Activated naive CD4-positive, alpha-beta T cell treated with anti-CD3 and anti-CD28 coated beads for 36 hours (primary cell): ENCODE results near the gene CDK5R2. TPM values are rescaled to one million over a fixed set of nuclear protein-coding genes. Genes with fewer than 3 reads are reported as not detected.

ENCODE experiments used
- CTCF ChIA-PET: fragments of 350-600 bp; sonication (Branson Sonifier 250); formaldehyde crosslinking; loops from one replicate; lab custom pipeline; 2021; ENCODE audit warnings: antibody characterized with exemption; lab: Charles Lee
- DNase-seq: peaks from one replicate; pipeline ENCODE4 v3.0.0-alpha.2; 2020
- H3K27ac Mint-ChIP-seq: one replicate; pipeline ENCODE4 v1.8.0; 2021; ENCODE audit warnings: mild to moderate bottlenecking, mixed read lengths
- H3K27me3 Mint-ChIP-seq: one replicate; pipeline ENCODE4 v1.8.0; 2021; ENCODE audit warnings: low read depth, mixed read lengths
- H3K36me3 Mint-ChIP-seq: one replicate; pipeline ENCODE4 v1.8.0; 2021; ENCODE audit warnings: low read depth, mixed read lengths
- H3K4me1 Mint-ChIP-seq: one replicate; pipeline ENCODE4 v1.8.0; 2021; ENCODE audit warnings: low read depth, mixed read lengths
- H3K4me3 Mint-ChIP-seq: one replicate; pipeline ENCODE4 v1.8.0; 2021; ENCODE audit warnings: mild to moderate bottlenecking, moderate library complexity, mixed read lengths
- H3K9me3 Mint-ChIP-seq: one replicate; pipeline ENCODE4 v1.8.0; 2021; ENCODE audit warnings: mixed read lengths
- intact Hi-C: fragments of 100-400 bp; cut with micrococcal nuclease; formaldehyde crosslinking; loops from one replicate; pipeline ENCODE4 v1.15.1; 2023
- total RNA-seq, 2 experiments: library from RNA; stranded (reverse); gene quantifications; one replicate each; pipeline ENCODE4 v1.2.3, GENCODE V29; 2021

CDK5R2 gene
- total RNA-seq, 2 experiments from 2014 or later, result not detected

- intact Hi-C loops, result no loop called here
- Mint-ChIP-seq H3K4me1 (peaks cover 18% of the 10 kb centered on the region), H3K27me3 (peaks cover 63% of the 10 kb centered on the region), H3K4me3 (no peak overlapping the region), H3K27ac (no peak overlapping the region), H3K36me3 (no peaks in the 10 kb centered on the region), H3K9me3 (no peaks in the 10 kb centered on the region)
- CTCF ChIA-PET, result no interaction called here
- DNase-seq, result no peak
Measured at GRCh38 chr2:218963601-218964000, 4.1 kb downstream of the CDK5R2 start.

DNA sequence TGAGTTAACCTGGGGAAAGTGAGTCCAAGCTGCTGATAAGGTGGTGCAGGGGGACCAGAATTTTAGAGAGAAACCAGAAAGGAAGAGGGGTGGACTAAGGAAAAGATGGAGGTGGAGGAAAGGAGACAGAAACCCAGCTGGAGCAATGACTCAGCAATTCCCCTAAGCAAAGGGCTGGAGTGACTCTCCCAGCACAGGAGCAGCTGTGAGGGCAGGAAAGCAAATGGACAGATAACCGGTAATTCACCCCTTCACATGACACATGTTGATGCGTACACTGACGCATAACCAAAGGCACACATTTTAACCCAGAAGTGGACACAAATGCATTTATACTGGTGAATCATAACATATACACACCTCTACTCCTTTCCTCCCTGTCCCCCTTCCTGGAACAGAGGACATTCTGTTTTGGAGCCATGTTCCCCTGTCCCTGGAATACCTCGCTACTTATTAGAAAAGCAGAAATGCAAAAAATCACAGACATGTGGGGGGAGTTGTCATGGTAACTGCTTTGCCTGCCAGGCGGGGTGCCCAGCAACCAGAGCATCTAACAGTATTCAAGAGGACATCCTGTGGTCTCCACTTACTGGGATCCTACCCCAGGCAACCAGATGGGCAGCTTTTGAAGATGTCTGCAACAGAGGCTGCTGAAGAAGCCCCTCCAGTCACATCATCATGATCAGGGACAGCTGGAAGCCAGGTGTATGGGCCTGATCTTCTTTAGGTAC, 4.7 kb downstream of the CDK5R2 start:
- intact Hi-C loops, result no loop called here
- peaks cover 60% of the 10 kb centered on the region for H3K27me3 Mint-ChIP-seq

GRCh38 chr2:218970894-218971293, 11.4 kb downstream of the CDK5R2 start:
- Mint-ChIP-seq H3K4me1 (no peaks in the 10 kb centered on the region), H3K36me3 (no peaks in the 10 kb centered on the region), H3K27ac (no peak overlapping the region), H3K4me3 (no peak overlapping the region), H3K27me3 (peaks cover 45% of the 10 kb centered on the region), H3K9me3 (no peaks in the 10 kb centered on the region)
- intact Hi-C loops, result no loop called here
- no peak for DNase-seq
- CTCF ChIA-PET, result interaction anchor here (0.8 to 2.1 kb wide), 2 partner anchors 9 to 24 kb away, joined by 3 to 7 read pairs; no protein-coding TSS in a partner anchor

More for the DNA sequence above, 4.7 kb downstream of the CDK5R2 start:
- Mint-ChIP-seq H3K9me3 (no peaks in the 10 kb centered on the region), H3K4me1 (peaks cover 15% of the 10 kb centered on the region), H3K27ac (no peak overlapping the region), H3K4me3 (no peak overlapping the region), H3K36me3 (no peaks in the 10 kb centered on the region)
- DNase-seq, result no peak
- CTCF ChIA-PET, result interaction anchor here (0.7 to 2.5 kb wide), 2 partner anchors 16 to 348 kb away, joined by 4 to 14 read pairs; no protein-coding TSS in a partner anchor

- intact Hi-C loops, result no loop called here
- no peak overlapping the region for H3K27ac Mint-ChIP-seq
- no peaks in the 10 kb centered on the region for H3K9me3 Mint-ChIP-seq
- no peaks in the 10 kb centered on the region for H3K36me3 Mint-ChIP-seq
- no peak for DNase-seq
- no peak overlapping the region for H3K4me3 Mint-ChIP-seq
- H3K27me3 Mint-ChIP-seq, result peaks cover 48% of the 10 kb centered on the region
- CTCF ChIA-PET, result interaction anchor here (0.7 to 2.2 kb wide), 4 partner anchors 83 to 360 kb away, joined by 3 to 4 read pairs (median 3); no protein-coding TSS in a partner anchor
- peaks cover 5% of the 10 kb centered on the region for H3K4me1 Mint-ChIP-seq
Measured at GRCh38 chr2:218975060-218975777, 15.8 kb downstream of the CDK5R2 start.

DNA sequence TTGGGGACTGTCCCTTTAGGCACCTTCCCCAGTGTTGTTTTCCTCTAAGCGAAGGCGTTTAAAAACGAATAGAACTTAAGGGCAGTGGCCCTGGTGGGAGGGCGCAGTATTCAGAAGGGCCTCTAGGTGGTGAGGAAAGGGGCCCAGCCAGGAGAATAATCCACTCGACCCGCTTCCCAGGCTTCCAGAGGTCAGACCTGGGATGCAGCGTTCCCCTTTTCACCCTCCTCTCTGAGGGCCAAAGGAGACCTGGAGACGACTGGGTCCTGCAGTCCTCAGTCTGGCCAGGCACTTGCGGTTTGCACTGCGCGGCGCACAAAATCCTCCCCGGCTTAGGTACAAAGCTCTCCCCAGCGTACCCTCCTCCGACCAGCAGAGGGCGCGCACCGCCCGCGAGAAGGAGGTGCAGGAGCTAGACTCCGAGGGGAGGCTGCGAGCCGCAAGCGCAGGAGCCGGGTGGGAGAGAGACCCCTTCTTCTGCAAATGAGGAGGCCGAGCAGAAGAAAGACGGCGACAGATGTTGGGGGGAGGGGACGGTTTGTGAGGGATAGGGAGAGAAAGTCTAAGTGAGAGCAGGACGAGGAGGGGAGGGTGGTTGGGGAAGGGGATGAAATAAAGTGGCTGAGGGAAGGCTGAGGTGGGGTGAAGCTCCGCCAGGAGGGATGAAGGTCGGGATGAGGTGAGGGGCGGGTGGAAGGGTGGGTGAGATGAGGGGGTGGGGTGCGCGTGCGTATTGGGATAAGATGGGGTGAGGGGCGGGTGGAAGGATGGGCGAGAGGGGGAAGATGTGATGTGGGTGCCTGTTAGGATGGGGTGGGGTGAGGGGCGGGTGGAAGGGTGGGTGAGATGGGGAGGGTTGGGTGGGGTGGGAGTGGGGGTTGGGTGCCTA, 20.6 kb downstream of the CDK5R2 start:
- peaks cover 58% of the 10 kb centered on the region for H3K27me3 Mint-ChIP-seq
- peak overlapping the region; percentile 56 for H3K4me3 Mint-ChIP-seq
- CTCF ChIA-PET, result interaction anchor here (0.7 to 4.4 kb wide), 55 partner anchors 10 to 273 kb away, joined by 3 to 63 read pairs (median 5); no protein-coding TSS in a partner anchor
- intact Hi-C loops, result loop anchor here (1.0 to 2.0 kb wide), 7 partner anchors 13 to 139 kb away; partner anchors contain the start of gene CRYBA2
- DNase-seq, result peak; percentile 90
- H3K27ac Mint-ChIP-seq, result no peak overlapping the region
- H3K9me3 Mint-ChIP-seq, result no peaks in the 10 kb centered on the region
- no peaks in the 10 kb centered on the region for H3K36me3 Mint-ChIP-seq
- H3K4me1 Mint-ChIP-seq, result peaks cover 27% of the 10 kb centered on the region

DNA sequence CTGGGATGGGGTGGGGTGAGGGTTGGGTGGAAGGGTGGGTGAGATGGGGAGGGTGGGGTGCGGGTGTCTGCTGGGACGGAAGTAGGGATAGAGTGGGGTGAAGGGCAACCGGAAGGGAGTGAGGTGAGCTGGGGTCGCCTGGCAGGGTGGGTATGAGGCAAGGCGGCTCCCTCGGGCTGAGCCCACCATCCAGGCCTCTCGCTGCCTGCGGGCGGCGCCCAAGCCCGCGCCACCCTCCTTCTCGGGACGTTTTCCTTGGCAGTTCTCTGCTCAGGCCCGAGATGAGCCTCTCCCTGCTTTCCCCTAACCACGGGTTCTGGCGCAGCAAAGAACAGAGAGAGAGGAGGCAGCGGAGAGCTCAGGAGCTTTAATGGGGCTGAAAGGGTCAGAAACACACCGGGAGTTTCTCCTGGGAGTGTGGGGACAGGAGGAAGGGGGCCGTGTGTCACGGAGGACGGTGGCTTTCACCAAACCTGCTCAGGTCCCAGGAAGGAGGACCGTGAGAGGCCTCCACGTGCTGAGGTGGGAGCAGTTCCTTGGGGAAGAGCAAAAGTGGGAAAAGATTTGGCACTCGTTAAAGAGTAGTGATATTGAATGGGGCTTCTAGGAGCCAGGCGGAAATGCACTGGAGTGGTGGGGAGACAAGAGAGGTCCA, 21.4 kb downstream of the CDK5R2 start:
- intact Hi-C loops, result loop anchor here (1.0 to 2.0 kb wide), 7 partner anchors 12 to 138 kb away; partner anchors contain the start of gene CRYBA2
- DNase-seq, result no peak
- peaks cover 59% of the 10 kb centered on the region for H3K27me3 Mint-ChIP-seq
- H3K36me3 Mint-ChIP-seq, result no peaks in the 10 kb centered on the region
- no peaks in the 10 kb centered on the region for H3K9me3 Mint-ChIP-seq
- CTCF ChIA-PET, result interaction anchor here (0.7 to 4.4 kb wide), 58 partner anchors 9 to 254 kb away, joined by 3 to 63 read pairs (median 4); partner anchors contain the start of gene CDK5R2
- no peak overlapping the region for H3K27ac Mint-ChIP-seq
- H3K4me3 Mint-ChIP-seq, result peak overlapping the region; percentile 55
- peaks cover 33% of the 10 kb centered on the region for H3K4me1 Mint-ChIP-seq

DNA sequence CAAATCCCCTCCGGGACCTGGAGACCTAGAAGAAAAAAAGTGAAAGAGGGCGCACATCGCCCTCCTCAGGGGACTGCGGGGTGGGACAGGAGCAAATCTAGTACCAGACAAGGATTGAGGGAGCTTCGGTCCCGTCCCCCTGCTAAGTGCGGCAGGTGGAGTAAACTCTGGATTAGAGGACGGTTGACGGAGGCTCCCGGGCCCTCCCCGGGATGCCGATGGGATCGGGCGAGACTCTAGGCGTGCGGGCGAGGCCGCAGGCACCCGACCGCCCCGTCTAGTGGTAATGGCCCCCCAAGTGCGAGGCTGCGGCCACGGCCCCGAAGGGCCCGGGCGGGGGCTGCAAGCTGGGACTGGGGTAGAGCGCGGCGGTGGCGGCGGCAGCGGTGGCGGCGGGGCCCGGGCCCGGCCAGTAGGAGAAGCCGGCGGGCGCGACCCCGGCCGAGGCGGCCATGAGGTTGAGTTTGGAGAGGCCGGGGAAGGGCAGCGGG, 22.0 kb downstream of the CDK5R2 start:
- CTCF ChIA-PET, result interaction anchor here (0.9 to 4.4 kb wide), 15 partner anchors 15 to 173 kb away, joined by 3 to 63 read pairs (median 4); partner anchors contain the start of gene CDK5R2
- Mint-ChIP-seq H3K36me3 (no peaks in the 10 kb centered on the region), H3K27me3 (peaks cover 61% of the 10 kb centered on the region)

GRCh38 chr2:218981881-218982585, 22.6 kb downstream of the CDK5R2 start:
- H3K27ac Mint-ChIP-seq, result no peak overlapping the region
- peak; percentile 35 for DNase-seq
- peaks cover 33% of the 10 kb centered on the region for H3K4me1 Mint-ChIP-seq
- no peaks in the 10 kb centered on the region for H3K9me3 Mint-ChIP-seq
- CTCF ChIA-PET, result interaction anchor here (1.0 to 4.4 kb wide), 14 partner anchors 14 to 172 kb away, joined by 3 to 63 read pairs (median 4); partner anchors contain the start of gene CDK5R2
- no peaks in the 10 kb centered on the region for H3K36me3 Mint-ChIP-seq
- H3K4me3 Mint-ChIP-seq, result peak overlapping the region; percentile 31
- peaks cover 65% of the 10 kb centered on the region for H3K27me3 Mint-ChIP-seq
- intact Hi-C loops, result loop anchor here (2.0 kb wide), 3 partner anchors 105 to 137 kb away; no protein-coding TSS in a partner anchor

More for the DNA sequence above, 22.0 kb downstream of the CDK5R2 start:
- intact Hi-C loops, result loop anchor here (2.0 kb wide), 3 partner anchors 105 to 137 kb away; no protein-coding TSS in a partner anchor
- DNase-seq, result no peak
- H3K4me1 Mint-ChIP-seq, result peaks cover 33% of the 10 kb centered on the region
- H3K27ac Mint-ChIP-seq, result no peak overlapping the region
- no peaks in the 10 kb centered on the region for H3K9me3 Mint-ChIP-seq
- peak overlapping the region; percentile 55 for H3K4me3 Mint-ChIP-seq

DNA sequence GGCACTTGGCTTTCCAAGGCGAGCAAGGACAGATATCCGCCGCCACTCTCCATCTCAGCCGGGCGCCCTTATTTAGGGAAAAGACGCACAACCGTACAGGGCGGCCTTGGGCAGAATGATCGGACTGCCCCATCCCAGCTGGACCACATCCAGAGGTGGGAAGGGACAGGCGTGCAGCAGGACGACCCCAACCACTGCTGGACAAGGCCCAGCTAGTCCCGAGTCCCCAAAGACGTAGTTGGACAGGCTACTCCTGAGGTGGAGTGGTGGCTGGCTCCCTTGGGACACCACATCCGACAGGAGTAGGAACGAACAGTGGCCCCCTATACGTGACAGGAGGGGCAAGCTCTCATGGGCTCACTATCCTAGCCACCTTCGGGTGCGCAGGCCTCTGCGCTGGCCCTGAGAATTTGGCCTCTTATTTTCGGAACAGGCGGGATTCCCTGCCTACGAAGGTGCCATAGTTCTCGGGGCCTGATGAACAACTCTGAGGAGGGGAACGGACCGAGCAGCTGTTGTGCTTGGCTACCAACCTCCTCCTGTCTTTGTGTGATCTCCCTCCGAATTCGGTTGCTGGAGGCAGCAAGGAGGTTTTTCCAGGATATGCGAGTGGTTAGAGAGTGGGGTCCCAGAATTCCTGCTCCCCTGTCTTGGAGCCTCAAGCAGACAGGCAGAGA, 23.3 kb downstream of the CDK5R2 start:
- Mint-ChIP-seq H3K9me3 (no peaks in the 10 kb centered on the region), H3K27me3 (peaks cover 69% of the 10 kb centered on the region)

More for the DNA sequence above, 23.3 kb downstream of the CDK5R2 start:
- intact Hi-C loops, result no loop called here
- Mint-ChIP-seq H3K4me3 (peak overlapping the region; percentile 15), H3K4me1 (peaks cover 33% of the 10 kb centered on the region), H3K36me3 (no peaks in the 10 kb centered on the region), H3K27ac (no peak overlapping the region)
- DNase-seq, result no peak
- CTCF ChIA-PET, result interaction anchor here (0.5 to 4.4 kb wide), 8 partner anchors 14 to 1086 kb away, joined by 3 to 63 read pairs (median 4); partner anchors contain the start of gene CDK5R2
